ENCODE data around the gene TMEM143. TPM values are rescaled to one million over a fixed set of nuclear protein-coding genes. Genes with fewer than 3 reads are reported as not detected.

Gene TMEM143
- total RNA-seq, 1 experiment from 2014 or later = 6.6 TPM

DNA sequence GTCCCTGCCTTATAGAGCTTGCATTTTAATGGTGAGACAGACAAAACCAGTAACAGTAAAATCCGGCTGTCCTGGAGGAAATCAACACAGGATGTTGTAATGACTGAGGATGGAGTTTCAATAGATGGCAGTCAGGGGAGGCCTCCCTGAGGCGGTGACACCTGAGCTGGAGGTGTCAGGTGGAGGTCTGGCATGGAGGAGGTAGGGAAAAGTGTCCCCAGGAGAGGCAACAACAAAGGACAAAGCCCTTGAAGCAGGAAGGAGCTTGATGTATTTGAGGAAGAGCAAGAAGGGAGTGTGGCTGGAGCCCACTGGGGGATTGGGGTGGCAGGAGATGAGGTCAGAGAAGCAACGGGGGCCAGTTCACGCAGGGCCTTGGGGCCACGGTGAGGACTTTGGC, 37.5 kb upstream of the TMEM143 start:
- Histone ChIP-seq H3K27me3 (ENCODE audit: control insufficient read depth, insufficient read depth, low read length) (no peaks in the 10 kb centered on the region), H3K9me3 (ENCODE audit: control insufficient read depth, insufficient read depth, low read depth, low read length) (no peaks in the 10 kb centered on the region), H3K27ac (ENCODE audit: low read length) (no peak overlapping the region), H3K4me1 (ENCODE audit: control insufficient read depth, insufficient read depth, low read length) (peaks cover 15% of the 10 kb centered on the region), H3K36me3 (ENCODE audit: control insufficient read depth, insufficient read depth, low read length) (no peaks in the 10 kb centered on the region; the same call in 1 of the 2 replicates), H3K4me3 (ENCODE audit: low read depth in 2 of 2, low read length in 2 of 2) (no peak overlapping the region)
- ChIA-PET CTCF (no interaction called here), POLR2A (interaction anchor here (0.6 kb wide), 1 partner anchor 10 kb away, joined by 17 read pairs; the partner anchor contains the start of gene KDELR1)
- no TSS peak for BruUV-seq (replicated peaks)
- intact Hi-C loops (cut with micrococcal nuclease; ENCODE audit: unreplicated experiment) (no loop called here), in situ Hi-C loops (cut with HindIII; ENCODE audit: low pct_unique_long_range_greater_than_20kb, low sequenced_read_pairs) (no loop called here)
- DNase-seq (ENCODE audit: low read depth, low spot score) (no peak), ATAC-seq (no peak)
- TF ChIP-seq, protein P1, sequence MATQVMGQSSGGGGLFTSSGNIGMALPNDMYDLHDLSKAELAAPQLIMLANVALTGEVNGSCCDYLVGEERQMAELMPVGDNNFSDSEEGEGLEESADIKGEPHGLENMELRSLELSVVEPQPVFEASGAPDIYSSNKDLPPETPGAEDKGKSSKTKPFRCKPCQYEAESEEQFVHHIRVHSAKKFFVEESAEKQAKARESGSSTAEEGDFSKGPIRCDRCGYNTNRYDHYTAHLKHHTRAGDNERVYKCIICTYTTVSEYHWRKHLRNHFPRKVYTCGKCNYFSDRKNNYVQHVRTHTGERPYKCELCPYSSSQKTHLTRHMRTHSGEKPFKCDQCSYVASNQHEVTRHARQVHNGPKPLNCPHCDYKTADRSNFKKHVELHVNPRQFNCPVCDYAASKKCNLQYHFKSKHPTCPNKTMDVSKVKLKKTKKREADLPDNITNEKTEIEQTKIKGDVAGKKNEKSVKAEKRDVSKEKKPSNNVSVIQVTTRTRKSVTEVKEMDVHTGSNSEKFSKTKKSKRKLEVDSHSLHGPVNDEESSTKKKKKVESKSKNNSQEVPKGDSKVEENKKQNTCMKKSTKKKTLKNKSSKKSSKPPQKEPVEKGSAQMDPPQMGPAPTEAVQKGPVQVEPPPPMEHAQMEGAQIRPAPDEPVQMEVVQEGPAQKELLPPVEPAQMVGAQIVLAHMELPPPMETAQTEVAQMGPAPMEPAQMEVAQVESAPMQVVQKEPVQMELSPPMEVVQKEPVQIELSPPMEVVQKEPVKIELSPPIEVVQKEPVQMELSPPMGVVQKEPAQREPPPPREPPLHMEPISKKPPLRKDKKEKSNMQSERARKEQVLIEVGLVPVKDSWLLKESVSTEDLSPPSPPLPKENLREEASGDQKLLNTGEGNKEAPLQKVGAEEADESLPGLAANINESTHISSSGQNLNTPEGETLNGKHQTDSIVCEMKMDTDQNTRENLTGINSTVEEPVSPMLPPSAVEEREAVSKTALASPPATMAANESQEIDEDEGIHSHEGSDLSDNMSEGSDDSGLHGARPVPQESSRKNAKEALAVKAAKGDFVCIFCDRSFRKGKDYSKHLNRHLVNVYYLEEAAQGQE (IDR thresholded peaks at IDR 0.05; ENCODE audit: insufficient read depth in 1 of 2, low read depth in 2 of 2, low read length in 1 of 2) = no peak
- no peak for TF ChIP-seq POLR2AphosphoS5 (IDR thresholded peaks at IDR 0.05; ENCODE audit: low read depth, low read length)
- no peak for TF ChIP-seq TCF7L2 (IDR thresholded peaks at IDR 0.05; ENCODE audit: low read depth, low read length)
- TF ChIP-seq, protein P2, sequence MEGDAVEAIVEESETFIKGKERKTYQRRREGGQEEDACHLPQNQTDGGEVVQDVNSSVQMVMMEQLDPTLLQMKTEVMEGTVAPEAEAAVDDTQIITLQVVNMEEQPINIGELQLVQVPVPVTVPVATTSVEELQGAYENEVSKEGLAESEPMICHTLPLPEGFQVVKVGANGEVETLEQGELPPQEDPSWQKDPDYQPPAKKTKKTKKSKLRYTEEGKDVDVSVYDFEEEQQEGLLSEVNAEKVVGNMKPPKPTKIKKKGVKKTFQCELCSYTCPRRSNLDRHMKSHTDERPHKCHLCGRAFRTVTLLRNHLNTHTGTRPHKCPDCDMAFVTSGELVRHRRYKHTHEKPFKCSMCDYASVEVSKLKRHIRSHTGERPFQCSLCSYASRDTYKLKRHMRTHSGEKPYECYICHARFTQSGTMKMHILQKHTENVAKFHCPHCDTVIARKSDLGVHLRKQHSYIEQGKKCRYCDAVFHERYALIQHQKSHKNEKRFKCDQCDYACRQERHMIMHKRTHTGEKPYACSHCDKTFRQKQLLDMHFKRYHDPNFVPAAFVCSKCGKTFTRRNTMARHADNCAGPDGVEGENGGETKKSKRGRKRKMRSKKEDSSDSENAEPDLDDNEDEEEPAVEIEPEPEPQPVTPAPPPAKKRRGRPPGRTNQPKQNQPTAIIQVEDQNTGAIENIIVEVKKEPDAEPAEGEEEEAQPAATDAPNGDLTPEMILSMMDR (IDR thresholded peaks at IDR 0.05) = no peak
- TF ChIP-seq SIN3A (IDR thresholded peaks at IDR 0.05; ENCODE audit: borderline replicate concordance, insufficient read depth, low read depth, low read length) = no peak

DNA sequence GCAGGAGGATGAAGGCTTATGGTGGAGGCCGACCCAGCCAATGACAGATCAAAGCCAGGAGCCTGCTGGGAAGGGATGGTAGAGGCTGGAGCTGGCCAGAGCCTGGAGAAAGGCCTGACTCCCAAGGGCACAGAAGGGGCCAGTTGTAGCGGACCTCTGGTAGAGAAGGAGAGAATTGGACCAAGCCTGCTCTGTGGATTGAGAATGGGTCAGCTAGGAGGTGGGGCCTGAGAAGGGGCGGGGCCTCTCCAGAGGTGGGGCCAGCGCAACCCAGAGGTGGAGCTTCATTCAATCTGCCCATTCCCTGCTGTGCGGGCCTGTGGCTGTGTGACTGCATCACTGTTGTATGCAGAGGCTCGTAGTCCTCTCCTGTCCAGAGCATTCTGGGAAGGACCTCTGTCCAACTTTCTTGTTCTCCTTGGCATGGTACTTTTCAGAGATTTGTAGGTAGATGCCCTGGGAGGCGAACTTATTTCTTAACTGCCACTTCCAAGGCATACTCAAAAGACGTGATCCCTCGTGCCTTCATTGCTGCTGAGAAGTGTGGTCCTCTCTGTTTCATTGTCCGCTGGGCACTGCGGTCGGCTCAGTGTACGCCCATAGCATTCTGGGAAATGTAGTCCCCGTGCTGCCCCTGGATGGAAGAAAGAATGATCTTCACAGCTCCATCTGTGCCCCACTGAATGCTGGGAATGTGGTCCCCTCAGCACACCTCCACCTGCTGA, 36.4 kb upstream of the TMEM143 start:
- ATAC-seq = peak; percentile 31; the same call in 1 of the 2 replicates
- H3K4me1 ChIP-seq (ENCODE audit: control insufficient read depth, insufficient read depth, low read length) = peaks cover 23% of the 10 kb centered on the region
- H3K9me3 ChIP-seq (ENCODE audit: control insufficient read depth, insufficient read depth, low read depth, low read length) = no peaks in the 10 kb centered on the region
- intact Hi-C loops (cut with micrococcal nuclease; ENCODE audit: unreplicated experiment) = no loop called here
- H3K36me3 ChIP-seq (ENCODE audit: control insufficient read depth, insufficient read depth, low read length) = no peaks in the 10 kb centered on the region; the same call in 1 of the 2 replicates
- POLR2A ChIA-PET = no interaction called here
- H3K27me3 ChIP-seq (ENCODE audit: control insufficient read depth, insufficient read depth, low read length) = no peaks in the 10 kb centered on the region
- DNase-seq (ENCODE audit: low read depth, low spot score) = no peak
- no peak overlapping the region for H3K27ac ChIP-seq (ENCODE audit: low read length)
- BruUV-seq (replicated peaks) = no TSS peak
- CTCF ChIA-PET = interaction anchor here (0.5 kb wide), 1 partner anchor 40 kb away, joined by 7 read pairs; no protein-coding TSS in a partner anchor
- TF ChIP-seq SIN3A (IDR thresholded peaks at IDR 0.05; ENCODE audit: borderline replicate concordance, insufficient read depth, low read depth, low read length) (no peak), POLR2AphosphoS5 (IDR thresholded peaks at IDR 0.05; ENCODE audit: low read depth, low read length) (no peak), TCF7L2 (IDR thresholded peaks at IDR 0.05; ENCODE audit: low read depth, low read length) (no peak)
- TF ChIP-seq, protein P1 (IDR thresholded peaks at IDR 0.05; ENCODE audit: insufficient read depth in 1 of 2, low read depth in 2 of 2, low read length in 1 of 2) = no peak
- TF ChIP-seq, protein P2 (IDR thresholded peaks at IDR 0.05) = no peak
- no peak overlapping the region for H3K4me3 ChIP-seq (ENCODE audit: low read depth in 2 of 2, low read length in 2 of 2)
- in situ Hi-C loops (cut with HindIII; ENCODE audit: low pct_unique_long_range_greater_than_20kb, low sequenced_read_pairs) = no loop called here
